ENCODE measurements around the gene SMIM38. TPM values are rescaled to one million over a fixed set of nuclear protein-coding genes. Genes with fewer than 3 reads are reported as not detected.

Gene SMIM38
- total RNA-seq, 1 donor from 2014 or later, result 0.19 TPM

DNA sequence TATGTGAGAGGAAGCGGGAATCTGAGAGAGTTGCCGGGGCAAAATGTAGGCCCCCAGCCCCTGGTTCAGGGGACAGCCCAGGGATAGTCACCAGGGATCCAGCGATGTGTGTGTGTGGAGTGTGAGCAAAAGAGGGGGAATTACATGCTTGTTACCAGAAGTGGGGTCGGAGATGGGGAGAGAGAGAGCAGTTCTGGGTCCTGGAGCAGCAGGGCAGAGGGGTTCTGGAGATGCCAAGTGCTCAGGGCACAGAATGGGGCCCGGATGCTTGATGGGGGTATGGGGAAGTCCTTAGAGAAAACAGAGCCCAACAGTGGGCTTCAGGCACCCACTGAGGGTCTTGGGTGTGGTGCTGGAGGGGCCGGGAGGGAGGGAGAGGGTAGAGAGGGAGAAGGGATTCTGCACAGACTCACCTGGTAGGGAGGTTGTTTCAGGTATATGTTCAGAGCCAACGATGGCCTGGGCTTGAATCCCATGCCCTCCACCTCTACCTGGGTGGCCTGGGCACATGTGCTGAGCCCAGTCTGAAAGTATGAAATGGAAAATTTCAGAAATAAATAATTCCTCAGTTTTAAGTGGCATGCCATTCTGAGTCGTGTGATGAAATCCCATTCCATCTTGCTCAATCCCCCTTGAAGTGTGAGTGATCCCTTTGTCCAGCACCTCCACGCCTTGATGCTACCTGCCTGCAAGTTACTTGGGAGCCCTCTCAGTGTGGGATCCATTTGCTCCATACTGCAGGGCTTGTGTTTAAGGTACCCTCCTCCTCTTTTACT, 12.4 kb downstream of the SMIM38 start:
- DNase-seq (ENCODE audit: low spot score), result no peak
- intact Hi-C loops (cut with DNase I), result loop anchor here (2.0 to 5.0 kb wide), 2 partner anchors 53 to 66 kb away; no protein-coding TSS in a partner anchor

DNA sequence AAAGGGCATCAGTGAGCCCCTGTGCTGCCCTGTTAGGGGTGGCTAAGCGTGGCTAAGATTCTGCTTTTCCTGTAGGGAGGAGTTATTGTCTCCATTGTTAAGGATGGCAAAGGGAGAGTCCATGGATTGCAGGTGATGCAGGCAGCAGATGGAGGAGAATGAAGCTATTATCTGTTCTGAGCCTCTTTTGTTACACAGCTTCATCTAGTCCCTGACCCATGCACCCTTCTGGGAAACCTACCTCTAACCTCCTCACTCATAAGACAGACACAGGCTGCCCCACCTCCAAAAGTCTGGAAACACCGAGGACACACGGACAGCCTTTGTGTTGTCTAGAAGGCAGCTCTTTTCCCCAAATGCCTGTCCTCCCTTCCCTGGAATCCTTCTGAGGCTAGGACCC, 13.7 kb downstream of the SMIM38 start:
- intact Hi-C loops (cut with DNase I), result loop anchor here (5.0 kb wide), 1 partner anchor 67 kb away; no protein-coding TSS in a partner anchor

DNA sequence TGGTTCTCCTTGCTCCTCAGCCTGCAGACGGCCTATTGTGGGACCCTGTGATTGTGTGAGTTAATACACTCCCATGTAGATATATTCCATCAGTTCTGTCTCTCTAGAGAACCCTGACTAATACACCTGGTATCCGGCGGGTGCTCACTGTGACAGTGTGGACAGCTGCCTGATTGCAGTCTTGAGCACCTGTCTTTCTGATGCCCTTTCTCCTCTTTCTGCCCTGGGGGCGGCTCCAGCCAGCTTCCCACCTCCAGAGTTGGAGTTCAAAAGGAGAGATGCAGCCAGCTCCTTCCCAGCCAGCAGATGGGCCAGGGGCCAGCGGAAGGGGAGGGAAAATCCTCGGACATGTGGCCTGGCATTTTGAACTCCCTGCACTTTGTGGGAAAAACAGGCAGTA, 15.0 kb downstream of the SMIM38 start:
- intact Hi-C loops (cut with DNase I), result no loop called here
- no peak for DNase-seq (ENCODE audit: low spot score)

More for the DNA sequence above, 13.7 kb downstream of the SMIM38 start:
- no peak for DNase-seq (ENCODE audit: low spot score)

DNA sequence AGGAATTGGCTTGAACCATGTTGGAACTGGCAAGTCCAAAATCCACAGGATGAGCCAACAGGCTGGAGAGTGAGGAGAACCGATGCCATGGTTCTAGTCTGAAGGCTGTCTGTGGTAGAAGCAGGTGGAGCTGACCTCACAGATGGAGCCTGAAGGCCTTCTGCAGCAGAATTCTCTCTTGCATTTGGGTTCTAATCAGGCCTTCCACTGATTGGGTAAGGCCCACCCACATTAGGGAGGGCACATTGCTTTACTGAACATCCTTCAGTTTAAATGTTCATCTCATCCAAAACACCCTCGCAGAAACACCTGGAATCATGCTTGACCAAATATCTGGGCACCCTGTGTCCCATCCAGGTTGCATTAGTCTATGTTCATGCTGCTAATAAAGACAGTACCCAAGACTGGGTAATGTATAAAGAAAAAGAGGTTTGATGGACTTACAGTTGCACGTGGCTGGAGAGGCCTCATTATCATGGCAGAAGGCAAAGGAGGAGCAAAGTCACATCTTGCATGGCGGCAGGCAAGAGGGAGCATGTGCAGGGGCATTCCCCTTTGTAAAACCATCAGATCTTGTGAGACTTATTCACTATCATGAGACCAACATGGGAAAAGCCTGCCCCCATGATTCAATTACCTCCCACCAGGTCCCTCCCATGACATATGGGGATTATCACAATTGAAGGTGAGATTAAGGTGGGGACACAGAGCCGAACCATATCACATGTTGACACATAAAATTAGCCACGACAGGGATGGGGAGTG, 15.9 kb downstream of the SMIM38 start:
- DNase-seq (ENCODE audit: low spot score), result peak; percentile 29
- intact Hi-C loops (cut with DNase I), result no loop called here

DNA sequence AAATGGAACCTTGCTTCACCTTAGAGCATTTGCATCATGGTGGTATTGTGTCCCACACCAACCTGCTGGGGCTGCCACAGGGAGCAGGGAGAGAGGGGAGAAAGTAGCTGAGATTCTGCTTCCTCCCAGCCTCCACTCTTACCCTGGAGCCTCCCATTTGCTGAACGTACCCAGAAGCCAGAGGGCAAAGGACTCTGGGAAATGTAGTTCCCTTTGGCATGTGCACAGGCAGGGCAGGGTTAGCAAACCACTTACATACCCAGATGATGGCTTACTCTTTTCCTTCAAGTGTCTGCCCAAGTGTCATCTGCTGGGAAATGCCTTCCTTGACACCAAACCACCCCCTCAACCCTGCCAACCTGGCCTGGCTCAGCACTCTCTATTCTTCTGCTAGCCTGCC, 16.9 kb downstream of the SMIM38 start:
- intact Hi-C loops (cut with DNase I), result no loop called here
- no peak for DNase-seq (ENCODE audit: low spot score)

DNA sequence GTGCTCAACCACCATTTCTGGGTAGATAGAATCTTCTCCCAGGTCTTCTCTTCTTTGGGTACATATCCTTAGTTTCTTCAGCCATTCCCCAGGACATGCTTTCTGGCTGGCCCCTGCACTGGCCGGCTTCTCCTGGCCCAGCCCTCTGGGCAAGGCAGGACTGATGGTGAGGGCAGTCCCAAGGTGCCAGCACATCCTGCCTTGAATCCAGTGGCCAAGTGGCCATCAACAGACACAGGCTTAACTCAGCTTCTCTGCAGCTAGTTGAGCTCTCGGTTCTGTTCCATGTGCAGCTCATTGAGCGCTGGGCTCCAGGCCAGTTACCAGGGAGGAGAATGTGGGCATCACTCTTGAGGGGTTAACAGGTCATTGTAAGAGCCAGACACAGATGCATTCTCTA, 17.6 kb downstream of the SMIM38 start:
- no peak for DNase-seq (ENCODE audit: low spot score)
- intact Hi-C loops (cut with DNase I), result no loop called here

DNA sequence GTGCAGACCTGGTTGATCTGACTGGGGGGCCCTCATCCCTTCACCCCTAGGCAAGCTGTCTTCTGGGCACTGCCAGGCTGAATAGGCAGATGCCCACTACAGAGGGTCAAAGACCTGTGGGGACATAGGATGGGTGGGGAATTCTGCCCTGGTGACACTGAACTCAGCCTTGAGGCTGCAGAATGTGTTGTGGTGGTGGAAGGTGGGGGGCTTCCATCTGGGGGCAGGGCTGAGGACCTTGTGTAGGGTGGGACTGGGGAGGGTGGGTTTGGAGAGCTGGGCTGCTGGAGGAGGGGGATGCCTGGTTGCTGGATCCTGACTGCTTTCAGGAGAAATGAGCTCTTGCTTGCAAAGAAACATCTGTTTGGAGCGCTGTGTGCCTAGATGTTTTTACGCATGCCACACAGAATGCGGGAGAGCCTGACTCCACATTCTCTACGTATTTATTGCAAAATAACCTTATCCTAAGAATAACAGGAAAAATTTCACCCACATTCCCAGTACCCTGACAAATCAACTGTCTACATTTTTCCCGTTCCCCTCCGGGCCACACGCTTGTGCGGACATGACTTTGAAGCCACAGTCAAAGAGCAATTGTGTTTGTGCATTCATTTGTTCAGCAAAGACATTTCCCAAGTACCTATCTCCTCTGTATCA, 18.3 kb downstream of the SMIM38 start:
- peak; percentile 66 for DNase-seq (ENCODE audit: low spot score)
- intact Hi-C loops (cut with DNase I), result no loop called here

DNA sequence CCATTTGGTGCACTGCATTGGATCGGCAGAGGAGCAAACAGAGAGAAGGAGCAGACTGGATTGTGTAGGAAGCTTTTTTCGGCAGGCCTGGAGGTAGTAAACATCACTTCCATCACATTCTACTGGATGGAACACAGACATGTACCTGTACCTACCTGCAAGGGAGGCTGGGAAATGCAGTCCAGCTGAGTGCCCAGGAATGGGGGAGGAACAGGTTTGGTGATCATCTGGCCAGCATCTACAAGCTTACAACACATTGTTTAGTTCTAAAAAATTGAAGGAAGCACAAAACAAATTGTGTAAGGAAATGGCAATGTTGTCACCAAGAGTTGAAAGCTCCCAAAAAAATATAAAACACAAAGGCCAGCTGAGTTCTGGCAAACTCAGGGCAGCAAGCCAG, 19.1 kb downstream of the SMIM38 start:
- intact Hi-C loops (cut with DNase I), result no loop called here

DNA sequence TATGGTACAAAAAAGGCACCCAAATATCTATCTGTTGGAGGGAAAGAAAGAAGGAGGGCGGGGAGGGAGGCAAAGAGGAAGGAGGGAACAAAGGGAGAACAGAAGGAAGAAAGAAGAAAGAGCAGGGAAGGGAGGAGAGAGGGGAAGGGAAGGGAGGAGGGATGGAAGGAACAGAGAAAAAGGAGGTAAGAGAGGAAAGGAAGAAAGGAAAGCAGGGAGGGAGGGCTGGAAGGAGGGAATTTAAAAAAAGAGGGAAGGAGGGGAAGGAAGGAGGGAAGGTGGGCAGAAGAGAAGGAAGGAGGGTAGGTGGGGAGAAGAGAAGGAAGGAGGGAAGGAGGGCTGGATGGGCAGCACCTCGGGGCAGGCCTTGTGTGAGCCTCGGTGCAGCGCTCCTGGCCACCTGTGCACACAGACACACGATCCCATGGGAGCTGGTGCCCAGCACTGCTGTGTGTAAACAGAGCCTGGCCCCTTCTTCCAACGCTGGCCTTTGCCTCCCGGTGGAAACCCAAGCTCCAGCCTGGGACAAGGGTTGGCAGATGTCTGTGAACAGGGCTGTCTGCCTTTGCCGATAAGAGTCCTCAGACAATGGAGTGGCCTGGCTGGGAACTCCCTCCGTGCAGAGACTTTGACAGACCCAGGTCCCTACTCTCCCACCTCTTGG, 23.2 kb downstream of the SMIM38 start:
- DNase-seq (ENCODE audit: low spot score), result no peak
- intact Hi-C loops (cut with DNase I), result no loop called here

More for the DNA sequence above, 19.1 kb downstream of the SMIM38 start:
- DNase-seq (ENCODE audit: low spot score), result peak; percentile 20

DNA sequence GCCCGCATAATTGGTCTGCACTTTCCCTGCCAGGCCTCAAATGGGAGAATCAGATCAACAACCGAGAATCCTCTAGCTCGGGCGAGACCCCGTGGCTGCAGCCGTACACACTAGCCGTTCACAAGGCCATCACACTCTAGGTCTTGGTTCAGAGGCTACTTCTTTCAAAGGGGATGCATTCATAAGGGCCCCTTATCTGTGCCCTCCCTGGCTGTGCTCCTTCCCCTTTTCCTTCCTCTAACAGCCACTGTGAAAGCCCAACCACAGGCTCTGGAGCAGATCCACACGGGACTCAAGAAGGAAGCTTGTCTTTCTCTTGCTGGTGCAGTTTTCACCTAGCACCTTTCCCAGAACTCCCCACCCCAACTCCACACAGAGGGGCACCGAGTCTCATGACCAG, 24.5 kb downstream of the SMIM38 start:
- DNase-seq (ENCODE audit: low spot score), result no peak
- intact Hi-C loops (cut with DNase I), result no loop called here

DNA sequence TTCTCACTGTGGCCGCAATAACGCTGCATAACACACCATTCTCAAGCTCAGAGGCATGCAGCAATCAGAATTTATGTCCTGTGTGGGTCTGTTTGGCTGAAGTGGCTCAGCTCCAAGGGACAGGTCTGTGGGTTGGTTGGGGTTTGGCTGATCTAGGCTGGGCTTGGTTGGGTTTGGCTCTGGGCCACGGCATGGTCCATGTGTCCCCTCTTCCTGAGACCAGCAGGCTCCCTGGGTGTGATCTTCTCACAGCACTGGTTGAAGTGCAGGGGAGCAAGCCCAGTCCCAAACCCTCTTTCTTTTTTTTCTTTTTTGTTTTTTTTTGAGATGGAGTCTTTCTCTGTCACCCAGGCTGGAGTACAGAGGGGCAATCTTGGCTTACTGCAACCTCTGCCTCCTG, 25.0 kb downstream of the SMIM38 start:
- intact Hi-C loops (cut with DNase I), result no loop called here
- DNase-seq (ENCODE audit: low spot score), result no peak

DNA sequence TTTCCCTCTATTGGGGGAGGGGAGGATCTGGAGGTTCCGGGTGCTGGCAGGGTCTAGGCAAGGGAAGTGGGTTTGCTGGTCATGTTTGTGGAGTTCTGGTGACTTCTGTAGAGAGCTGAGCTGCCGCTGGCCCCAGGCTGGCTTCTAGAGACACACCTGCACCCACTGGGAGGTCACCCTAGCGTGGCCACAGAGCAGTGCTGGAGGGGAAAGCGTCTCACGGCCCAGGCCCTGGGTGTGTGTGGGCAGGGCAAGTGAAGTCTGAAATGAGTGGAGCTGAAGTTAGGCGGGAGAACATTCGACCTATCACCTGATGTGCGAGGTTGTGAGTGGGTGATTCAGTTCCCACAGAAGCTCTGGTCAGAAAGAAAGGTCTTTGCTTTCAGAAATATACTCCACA, 27.9 kb downstream of the SMIM38 start:
- intact Hi-C loops (cut with DNase I), result no loop called here
- no peak for DNase-seq (ENCODE audit: low spot score)

DNA sequence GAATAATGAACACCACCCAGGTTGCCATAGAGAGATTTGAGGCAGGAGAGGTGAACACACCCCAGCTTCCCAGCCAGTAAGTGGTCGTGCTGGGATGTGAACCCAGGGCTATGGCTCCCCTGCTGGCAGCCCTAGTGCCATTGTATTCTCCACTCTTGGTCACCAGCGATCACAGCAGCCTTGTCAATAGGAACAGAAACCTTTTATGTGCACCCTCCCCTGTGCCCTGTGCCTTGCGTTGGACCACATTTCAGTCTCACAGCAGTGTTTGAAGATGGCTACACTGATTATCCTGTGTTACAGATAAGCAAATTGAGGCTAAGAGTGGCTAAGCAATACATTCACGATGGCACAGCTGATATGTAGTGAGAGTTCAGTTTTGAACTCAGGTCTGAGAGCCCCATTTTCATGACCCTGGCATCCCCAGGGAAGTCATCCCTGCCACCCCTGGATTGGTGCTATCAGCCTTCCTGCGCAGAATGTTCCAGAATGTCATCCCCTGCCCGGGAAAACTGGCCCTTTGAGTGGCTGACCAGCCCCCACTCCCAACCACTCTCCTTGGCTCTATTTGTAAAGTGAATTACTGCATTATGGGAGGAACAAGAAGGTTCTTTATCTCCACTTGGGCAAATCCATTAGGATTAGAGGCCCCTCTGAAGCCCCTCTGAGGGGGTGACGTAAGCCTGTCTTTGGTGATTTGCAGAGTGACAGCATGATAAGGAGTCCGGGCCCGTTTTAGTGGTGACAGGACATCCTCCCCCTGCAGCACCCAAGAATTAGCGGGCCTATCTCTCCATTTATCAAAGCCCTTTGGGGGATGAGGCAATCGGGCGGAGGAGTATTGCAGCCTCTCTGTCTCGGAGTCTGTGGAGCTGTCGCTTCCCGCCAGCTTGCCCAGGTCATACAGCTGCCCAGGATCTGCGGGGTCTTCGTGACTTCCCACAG, 30.9 kb downstream of the SMIM38 start:
- intact Hi-C loops (cut with DNase I), result no loop called here
- no peak for DNase-seq (ENCODE audit: low spot score)

DNA sequence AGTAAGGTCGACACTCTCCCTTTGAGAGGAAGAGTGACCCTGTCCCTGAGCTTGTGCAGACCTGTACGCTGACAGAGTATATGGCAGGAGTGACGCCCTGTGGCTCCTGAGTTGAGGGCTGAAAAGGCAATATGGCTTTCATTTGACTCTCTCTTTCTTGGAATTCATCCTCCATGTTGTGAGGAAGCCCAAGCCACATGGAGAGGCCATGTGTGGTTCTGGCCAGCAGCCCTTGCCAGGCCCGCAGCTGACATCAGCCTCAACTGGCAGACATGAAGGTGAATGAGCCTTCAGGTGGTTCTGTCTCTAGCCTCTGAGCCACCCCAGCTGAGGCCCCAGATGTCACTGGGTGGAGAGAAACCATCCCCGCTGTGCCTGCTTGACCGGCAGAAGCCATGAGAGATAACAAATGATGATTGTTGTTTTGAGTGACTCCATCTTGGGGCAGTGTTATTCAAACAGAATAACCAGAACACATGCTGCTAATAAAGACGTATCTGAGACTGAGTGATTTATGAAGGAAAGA, 31.9 kb downstream of the SMIM38 start:
- no peak for DNase-seq (ENCODE audit: low spot score)
- intact Hi-C loops (cut with DNase I), result no loop called here

DNA sequence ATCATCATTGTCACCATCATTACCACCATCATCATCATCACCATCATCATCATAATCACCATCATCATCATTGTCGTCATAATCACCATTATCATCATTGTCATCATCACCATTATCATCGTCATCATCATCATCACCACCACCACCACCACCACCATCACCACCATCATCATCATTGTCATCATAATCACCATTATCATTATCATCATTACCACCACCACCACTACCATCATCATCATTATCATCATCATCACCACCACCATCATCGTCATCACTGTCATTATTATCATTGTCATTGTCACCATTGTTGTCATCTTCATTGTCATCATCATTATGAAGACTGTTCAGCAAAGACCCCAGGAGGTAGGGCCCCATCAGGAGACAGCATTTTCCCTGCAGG, 33.3 kb downstream of the SMIM38 start:
- intact Hi-C loops (cut with DNase I), result no loop called here
- DNase-seq (ENCODE audit: low spot score), result no peak

DNA sequence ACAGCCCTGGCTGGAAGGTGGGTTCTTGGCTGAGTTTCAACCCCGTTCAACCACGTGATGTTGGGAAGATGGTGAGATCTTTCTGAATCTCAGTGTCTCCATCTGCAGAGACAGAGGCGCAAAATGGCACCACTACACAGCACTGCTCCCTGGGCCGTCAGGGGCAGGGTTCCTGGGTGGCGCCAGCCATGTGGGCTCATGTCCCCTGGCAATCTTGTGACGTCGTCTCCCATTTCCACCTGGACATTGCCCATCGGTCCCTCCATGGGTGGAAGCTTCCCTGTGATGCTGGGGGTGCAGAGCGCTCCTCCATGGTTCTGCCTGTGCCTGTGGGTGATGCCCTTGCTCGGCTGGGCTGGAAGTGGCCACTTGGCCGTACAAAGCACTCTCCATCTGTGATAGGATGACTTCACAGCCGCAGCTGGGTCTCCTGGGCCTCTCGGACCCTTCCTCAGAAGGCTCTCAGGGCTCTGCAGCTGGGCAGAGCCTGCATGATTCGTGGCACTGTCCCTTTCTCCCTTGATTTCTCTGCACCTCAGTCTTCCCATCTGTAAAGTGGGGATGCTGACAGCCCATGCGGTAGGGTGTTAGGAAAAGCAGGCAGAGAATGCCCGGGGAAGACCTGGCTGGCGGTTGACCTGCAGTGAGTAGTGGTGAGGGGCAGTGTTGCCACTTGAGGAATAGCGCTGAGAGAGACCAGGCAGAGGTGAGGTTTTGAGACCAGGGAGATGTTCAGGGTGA, 35.2 kb downstream of the SMIM38 start:
- intact Hi-C loops (cut with DNase I), result no loop called here
- no peak for DNase-seq (ENCODE audit: low spot score)

DNA sequence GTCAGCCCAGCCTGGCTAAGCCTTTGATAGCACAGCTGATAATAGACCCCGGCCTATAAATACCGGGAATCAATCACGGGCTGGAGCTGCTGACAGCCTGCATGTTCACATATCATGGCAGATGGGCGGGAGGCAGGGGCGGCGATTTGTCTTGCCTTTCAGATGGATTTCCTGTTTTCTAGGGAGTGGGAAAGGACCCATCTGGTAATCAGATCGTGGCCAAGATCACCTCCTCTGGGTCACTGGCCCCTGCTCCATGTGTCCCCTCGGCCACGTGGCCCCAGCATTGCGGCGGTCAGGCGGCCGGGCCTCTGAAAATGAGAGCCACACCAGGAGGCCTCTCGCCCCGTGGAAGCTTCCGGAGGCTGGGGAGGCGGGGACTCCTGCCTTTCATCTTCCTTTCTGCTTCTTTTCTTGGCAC, 36.6 kb downstream of the SMIM38 start:
- no peak for DNase-seq (ENCODE audit: low spot score)
- intact Hi-C loops (cut with DNase I), result no loop called here

DNA sequence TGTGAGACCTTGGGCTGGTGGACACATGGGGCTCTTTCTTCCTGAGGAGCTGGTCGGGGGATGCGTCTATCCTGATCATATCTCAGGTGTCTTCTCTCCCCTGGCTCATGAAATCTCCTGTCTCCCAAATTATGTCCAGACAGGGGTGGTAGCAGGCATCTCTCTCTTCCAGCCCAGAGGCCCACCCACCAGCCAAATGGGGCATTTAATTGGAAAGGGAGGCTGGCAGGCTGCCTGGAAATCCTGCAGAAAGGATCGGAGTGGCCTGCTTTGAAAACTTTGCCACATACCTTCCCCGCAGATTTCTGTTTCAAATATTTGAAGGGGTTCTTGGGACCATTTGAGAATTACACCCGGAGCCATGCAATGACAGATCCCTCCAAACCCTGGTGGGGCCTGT, 37.4 kb downstream of the SMIM38 start:
- DNase-seq (ENCODE audit: low spot score), result no peak
- intact Hi-C loops (cut with DNase I), result no loop called here
